HepG2 (cell line): ENCODE measurements around the gene HSF4. TPM values are rescaled to one million over a fixed set of nuclear protein-coding genes. Genes with fewer than 3 reads are reported as not detected.

Experiments used
- BATF2 ChIP-seq: sonication (generic); formaldehyde crosslinking; IDR thresholded peaks from 2 replicates; pipeline ENCODE4 v1.8.0; 2022; ENCODE audit warnings: mild to moderate bottlenecking, missing genetic modification reagents, moderate library complexity
- CAMTA2 ChIP-seq: sonication (generic); formaldehyde crosslinking; IDR thresholded peaks from 2 replicates; pipeline ENCODE4 v1.4.0; 2020; ENCODE audit warnings: mild to moderate bottlenecking, missing genetic modification reagents, borderline replicate concordance
- CBX2 ChIP-seq, 2 experiments: fragments of 200-600 bp in 1 of 2; sonication (generic); formaldehyde crosslinking in 1 of 2; IDR thresholded peaks; 2 replicates each; pipeline versions ENCODE4 v1.7.0 to v1.8.1; 2018 to 2022; ENCODE audit warnings: low read depth in 2 of 2, low read length in 1 of 2, mild to moderate bottlenecking in 1 of 2, missing genetic modification reagents in 1 of 2
- CSRNP1 ChIP-seq: sonication (generic); formaldehyde crosslinking; IDR thresholded peaks from 2 replicates; pipeline ENCODE4 v1.8.1; 2023; ENCODE audit warnings: mild to moderate bottlenecking, missing genetic modification reagents
- DMTF1 ChIP-seq: sonication (generic); formaldehyde crosslinking; IDR thresholded peaks from 2 replicates; pipeline ENCODE4 v1.4.0; 2020; ENCODE audit warnings: mild to moderate bottlenecking, missing genetic modification reagents
- ELF3 ChIP-seq: IDR thresholded peaks from 2 replicates; pipeline ENCODE4 v1.6.1; 2016; ENCODE audit warnings: missing genetic modification reagents, missing compliant biosample characterization
- FOXK2 ChIP-seq: fragments of 450-650 bp; IDR thresholded peaks from 2 replicates; pipeline ENCODE4 v1.6.1; 2016
- IRF9 ChIP-seq: sonication (generic); formaldehyde crosslinking; IDR thresholded peaks from 2 replicates; pipeline ENCODE4 v1.8.0; 2022; ENCODE audit warnings: missing genetic modification reagents, mild to moderate bottlenecking, borderline replicate concordance
- KLF12 ChIP-seq: sonication (generic); formaldehyde crosslinking; IDR thresholded peaks from 2 replicates; pipeline ENCODE4 v1.4.0; 2020; ENCODE audit warnings: missing genetic modification reagents, borderline replicate concordance
- MAFG ChIP-seq: sonication (generic); formaldehyde crosslinking; IDR thresholded peaks from 2 replicates; pipeline ENCODE4 v1.5.1; 2020; ENCODE audit warnings: mild to moderate bottlenecking, missing genetic modification reagents
- MEIS2 ChIP-seq: sonication (generic); formaldehyde crosslinking; IDR thresholded peaks from 2 replicates; pipeline ENCODE4 v1.9.0; 2021; ENCODE audit warnings: mild to moderate bottlenecking, missing genetic modification reagents
- MYNN ChIP-seq: sonication (generic); formaldehyde crosslinking; IDR thresholded peaks from 2 replicates; pipeline ENCODE4 v1.4.0; 2020; ENCODE audit warnings: mild to moderate bottlenecking, low read depth, missing genetic modification reagents
- PHF20 ChIP-seq: sonication (generic); formaldehyde crosslinking; IDR thresholded peaks from 2 replicates; pipeline ENCODE4 v1.5.0; 2020; ENCODE audit warnings: mild to moderate bottlenecking, missing genetic modification reagents
- RFXANK ChIP-seq: IDR thresholded peaks from 2 replicates; pipeline ENCODE4 v1.6.1; 2016
- SETDB1 ChIP-seq: sonication (generic); formaldehyde crosslinking; IDR thresholded peaks from 2 replicates; pipeline ENCODE4 v1.5.1; 2020; ENCODE audit warnings: missing genetic modification reagents, mild to moderate bottlenecking, borderline replicate concordance
- SOX6 ChIP-seq, 2 experiments: fragments of 450-650 bp in 1 of 2; sonication (generic) in 1 of 2; formaldehyde crosslinking in 1 of 2; IDR thresholded peaks; 2 replicates each; pipeline versions ENCODE4 v1.4.0 to v1.6.1; 2017 to 2020; ENCODE audit warnings: antibody characterized with exemption in 1 of 2, mild to moderate bottlenecking in 1 of 2, missing genetic modification reagents in 1 of 2
- TAF15 ChIP-seq: fragments of 200-400 bp; formaldehyde crosslinking; IDR thresholded peaks from one replicate; pipeline ENCODE4 v1.6.1; 2018; ENCODE audit warnings: mild to moderate bottlenecking, low read depth, low read length; ENCODE audit not compliant: poor library complexity, severe bottlenecking
- TBL1XR1 ChIP-seq: fragments of 150-350 bp; IDR thresholded peaks from 2 replicates; pipeline ENCODE4 v1.6.1; 2014; ENCODE audit warnings: borderline replicate concordance, low read length; ENCODE audit not compliant: partially characterized antibody
- TBX2 ChIP-seq: sonication (generic); formaldehyde crosslinking; IDR thresholded peaks from 2 replicates; pipeline ENCODE4 v1.5.0; 2020; ENCODE audit warnings: missing genetic modification reagents, mild to moderate bottlenecking, borderline replicate concordance
- TFDP1 ChIP-seq: IDR thresholded peaks from 2 replicates; pipeline ENCODE4 v1.6.1; 2016; ENCODE audit warnings: missing compliant biosample characterization, missing genetic modification reagents, borderline replicate concordance
- TOE1 ChIP-seq: sonication (generic); formaldehyde crosslinking; IDR thresholded peaks from 2 replicates; pipeline ENCODE4 v1.4.0; 2020; ENCODE audit warnings: mild to moderate bottlenecking, missing genetic modification reagents
- ZNF235 ChIP-seq: sonication (generic); formaldehyde crosslinking; IDR thresholded peaks from 2 replicates; pipeline ENCODE4 v1.8.1; 2023; ENCODE audit warnings: mild to moderate bottlenecking, missing genetic modification reagents, borderline replicate concordance
- ZNF256 ChIP-seq: sonication (generic); formaldehyde crosslinking; conservative IDR thresholded peaks from 2 replicates; pipeline ENCODE4 v1.4.0; 2020; ENCODE audit warnings: missing genetic modification reagents
- ZNF546 ChIP-seq: sonication (generic); formaldehyde crosslinking; conservative IDR thresholded peaks from 2 replicates; pipeline ENCODE4 v1.8.1; 2023; ENCODE audit warnings: mild to moderate bottlenecking, missing genetic modification reagents
- ZNF672 ChIP-seq: sonication (generic); formaldehyde crosslinking; IDR thresholded peaks from 2 replicates; pipeline ENCODE4 v1.8.1; 2022; ENCODE audit warnings: missing genetic modification reagents
- polyA plus RNA-seq, 8 experiments: library from polyadenylated mRNA; depleted of rRNA in 3 of 8; stranded (reverse) in 7 of 8; unstranded in 1 of 8; fragments of >200 nt; fragmentation: Illumina TruSeq in 4 of 8; extraction: Trizol in 4 of 8; gene quantifications; 2 replicates each; pipeline versions ENCODE4 v1.2.1 to v1.2.3, GENCODE V29; 2011 to 2016; ENCODE audit warnings: low read depth in 4 of 8, missing spikeins in 1 of 8, mixed read lengths in 1 of 8; ENCODE audit not compliant: insufficient read depth in 1 of 8
- total RNA-seq, 5 experiments: library from RNA; depleted of rRNA; stranded (reverse); fragments of >200 nt; fragmentation: Illumina TruSeq; extraction: Trizol; gene quantifications; 2 replicates each; pipeline ENCODE4 v1.2.3, GENCODE V29; 2016; ENCODE audit warnings: low read depth in 1 of 5

HSF4 gene
- total and polyA plus RNA-seq, 2 of the 13 experiments (the other 11 are each of a cell fraction or from before 2014, with no cell fraction given): 3.5 to 16.9 TPM

GRCh38 chr16:67169011-67169451 lies 4.5 kb downstream of the HSF4 start (continued):
- TF ChIP-seq DMTF1 (CRISPR knock-in tag): no peak
- no peak for TF ChIP-seq FOXK2
- no peak for TF ChIP-seq MYNN
- no peak for TF ChIP-seq SOX6 (IDR thresholded peaks at IDR 0.05)
- no peak for TF ChIP-seq SOX6 (CRISPR knock-in tag; IDR thresholded peaks at IDR 0.05)
- no peak for TF ChIP-seq TBL1XR1
- no peak for TF ChIP-seq MEIS2 (CRISPR knock-in tag)
- no peak for TF ChIP-seq TOE1
- TF ChIP-seq TFDP1 (CRISPR knock-in tag): no peak
- TF ChIP-seq ZNF672 (CRISPR knock-in tag): no peak
- no peak for TF ChIP-seq CSRNP1
- TF ChIP-seq TBX2 (CRISPR knock-in tag): peak; percentile 28; the same call in 1 of the 2 replicates
- TF ChIP-seq MAFG (CRISPR knock-in tag): no peak
- no peak for TF ChIP-seq ZNF256 (CRISPR knock-in tag)
- TF ChIP-seq ZNF546: 0 out of 2 replicates have a peak, but pooled peaks have one; percentile 18
- TF ChIP-seq TAF15: no peak
- TF ChIP-seq KLF12: no peak
- TF ChIP-seq CBX2 (IDR thresholded peaks at IDR 0.05; ENCODE audit: low read depth, low read length): no peak
- no peak for TF ChIP-seq CBX2 (CRISPR knock-in tag; IDR thresholded peaks at IDR 0.05; ENCODE audit: low read depth)
- TF ChIP-seq IRF9 (CRISPR knock-in tag): no peak
- no peak for TF ChIP-seq ELF3 (CRISPR knock-in tag)
- no peak for TF ChIP-seq CAMTA2 (CRISPR knock-in tag)
- no peak for TF ChIP-seq RFXANK (CRISPR knock-in tag)
- TF ChIP-seq SETDB1 (CRISPR knock-in tag): no peak
- TF ChIP-seq ZNF235 (CRISPR knock-in tag): no peak
- TF ChIP-seq PHF20 (CRISPR knock-in tag): no peak
- no peak for TF ChIP-seq BATF2
